HuH-7 (cell line): ENCODE data around the gene CHFR.
"Not testable (repeated sequence)": the region's sequence is repeated elsewhere in the genome, so short reads cannot be mapped to it uniquely, and the experiment has no call there.

Source experiments
- DNase-seq: peaks from one replicate; pipeline ENCODE4 v3.0.0; 2011; ENCODE audit warnings: low spot score

CHFR gene

DNA sequence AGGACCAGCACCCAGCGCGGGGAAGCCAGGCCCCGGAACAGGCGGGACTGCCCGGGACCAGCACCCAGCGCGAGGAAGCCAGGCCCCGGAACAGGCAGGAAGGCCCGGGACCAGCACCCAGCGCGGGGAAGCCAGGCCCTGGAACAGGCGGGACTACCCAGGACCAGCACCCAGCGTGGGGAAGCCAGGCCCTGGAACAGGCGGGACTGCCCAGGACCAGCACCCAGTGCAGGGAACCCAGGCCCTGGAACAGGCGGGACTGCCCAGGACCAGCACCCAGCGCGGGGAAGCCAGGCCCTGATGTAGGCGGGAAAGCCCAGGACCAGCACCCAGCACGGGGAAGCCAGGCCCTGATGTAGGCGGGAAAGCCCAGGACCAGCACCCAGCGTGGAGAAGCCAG, 12.8 kb downstream of the CHFR start:
- not testable (repeated sequence) for DNase-seq

DNA sequence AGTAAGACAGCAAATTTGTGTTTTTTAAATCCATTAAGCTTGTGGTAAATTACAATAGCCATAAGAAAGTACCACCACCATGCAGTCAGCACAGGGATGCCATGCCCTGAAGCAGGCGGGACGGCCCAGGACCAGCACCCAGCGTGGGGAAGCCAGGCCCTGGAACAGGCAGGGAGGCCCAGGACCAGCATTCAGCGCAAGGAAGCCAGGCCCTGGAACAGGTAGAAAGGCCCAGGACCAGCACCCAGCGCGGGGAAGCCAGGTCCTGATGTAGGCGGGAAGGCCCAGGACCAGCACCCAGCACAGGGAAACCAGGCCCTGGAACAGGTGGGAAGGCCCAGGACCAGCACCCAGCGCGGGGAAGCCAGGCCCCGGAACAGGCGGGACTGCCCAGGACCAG, 13.2 kb downstream of the CHFR start:
- no peak for DNase-seq

DNA sequence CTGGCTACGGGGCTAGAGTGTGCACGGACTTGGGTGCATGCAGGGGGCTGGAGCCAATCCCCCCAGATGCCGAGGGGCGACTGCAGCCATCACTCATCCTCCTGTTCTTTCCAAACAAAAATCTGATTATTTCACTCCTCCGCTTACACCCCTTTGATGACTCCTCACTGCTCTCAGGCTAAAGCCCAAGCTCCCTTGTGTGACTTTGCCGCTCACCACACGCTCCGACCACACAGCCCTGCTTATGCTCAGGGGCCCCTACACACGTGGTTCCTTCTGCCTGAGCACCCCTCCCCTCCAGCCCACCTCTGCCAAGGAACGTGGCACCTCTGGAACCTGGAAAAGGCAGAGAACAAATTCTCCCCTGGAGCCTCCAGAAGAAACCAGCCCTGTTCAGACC, 13.7 kb downstream of the CHFR start:
- no peak for DNase-seq

DNA sequence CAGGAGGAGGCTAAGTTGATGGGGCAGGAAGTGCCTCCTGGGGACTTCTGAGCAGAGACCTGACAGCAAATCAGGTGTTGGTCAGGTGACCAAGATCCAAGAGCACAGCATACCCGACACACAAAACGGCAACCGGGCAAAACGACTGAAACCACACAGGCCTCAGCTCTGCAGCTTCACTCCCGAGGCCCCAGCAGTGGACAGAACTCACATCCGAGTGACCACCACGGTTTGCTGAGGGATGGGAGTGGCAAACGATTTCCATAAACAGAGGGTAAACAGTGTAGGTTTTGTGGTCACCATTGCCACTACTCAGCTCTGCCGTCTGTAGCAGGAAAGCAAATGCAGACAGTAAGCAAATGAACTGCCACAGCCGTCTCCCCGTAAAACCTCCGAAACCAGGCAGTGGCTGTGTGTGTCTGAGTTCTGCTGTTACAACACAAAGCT, 14.4 kb downstream of the CHFR start:
- no peak for DNase-seq

DNA sequence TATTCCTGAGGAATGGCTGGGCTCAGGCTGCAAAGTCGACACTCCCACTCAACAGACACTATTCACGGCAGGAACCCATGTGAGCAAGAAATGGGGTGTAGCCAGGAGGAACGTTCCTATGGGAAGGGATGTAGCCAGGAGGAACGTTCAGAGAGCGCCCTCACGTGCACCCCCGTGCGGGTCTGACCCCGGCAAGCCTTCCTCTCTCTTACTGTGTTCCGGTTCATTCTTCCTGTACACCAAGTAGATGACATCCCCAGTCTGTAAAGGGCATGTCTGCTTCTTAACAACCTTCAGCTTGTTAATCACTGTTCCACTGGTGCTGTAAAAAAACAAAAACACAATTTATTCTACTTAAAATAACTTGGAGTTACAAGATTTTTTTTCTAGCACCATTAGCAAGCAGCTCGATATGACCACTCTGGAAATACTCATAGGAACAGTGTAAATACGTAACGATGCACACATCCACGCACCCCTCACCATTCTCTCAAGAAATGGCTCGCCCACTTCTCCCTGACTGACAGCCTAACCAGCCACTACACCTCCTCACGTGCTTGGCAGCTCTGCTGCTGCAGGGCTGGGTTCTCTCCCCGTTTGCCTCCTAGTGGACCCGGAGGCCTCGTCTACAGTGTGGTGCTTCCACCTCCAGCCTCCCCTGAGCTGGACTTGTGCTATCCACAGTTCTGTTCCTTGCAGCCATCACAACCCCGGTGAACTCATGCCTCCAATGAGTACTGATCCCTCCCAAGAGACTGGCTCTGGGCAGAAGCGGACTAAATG, 15.1 kb downstream of the CHFR start:
- DNase-seq, result no peak

DNA sequence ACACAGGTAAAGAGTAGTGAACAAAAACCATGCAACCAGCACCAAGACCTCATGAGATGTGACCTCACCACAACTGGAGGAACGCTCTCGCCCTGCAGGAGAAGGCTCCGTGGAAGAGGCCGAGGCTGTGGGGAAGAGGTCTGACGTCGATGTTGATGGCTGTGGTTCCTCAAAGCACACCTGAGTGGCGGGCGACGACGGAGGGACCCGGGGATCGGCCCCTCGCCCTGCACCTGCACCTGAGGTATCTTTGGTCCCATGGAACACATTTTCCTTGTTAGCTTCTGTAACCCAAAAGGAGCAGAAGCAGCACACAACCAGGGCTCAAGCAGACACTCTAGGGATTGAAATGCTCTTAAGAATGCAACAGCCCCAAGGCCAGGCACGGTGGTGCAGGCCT, 17.9 kb downstream of the CHFR start:
- no peak for DNase-seq

DNA sequence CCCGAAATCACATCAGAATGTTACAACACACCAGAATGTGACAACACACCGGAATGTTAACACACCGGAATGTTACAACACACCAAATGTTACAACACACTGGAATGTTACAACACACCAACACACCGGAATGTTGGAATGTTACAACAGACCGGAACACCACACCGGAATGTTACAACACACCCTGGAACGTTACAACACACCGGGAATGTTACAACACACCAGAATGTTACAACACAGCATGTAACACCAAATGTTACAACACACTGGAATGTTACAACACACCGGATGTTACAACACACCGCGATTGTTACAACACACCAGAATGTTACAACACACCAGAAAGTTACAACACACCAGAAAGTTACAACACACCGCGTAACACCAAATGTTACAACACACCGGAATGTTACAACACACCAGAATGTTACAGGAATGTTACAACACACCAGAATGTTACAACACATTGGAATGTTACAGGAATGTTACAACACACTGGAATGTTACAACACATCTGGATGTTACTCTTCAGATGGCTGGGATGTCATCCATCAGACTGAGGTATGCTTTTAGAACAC, 21.1 kb downstream of the CHFR start:
- no peak for DNase-seq

DNA sequence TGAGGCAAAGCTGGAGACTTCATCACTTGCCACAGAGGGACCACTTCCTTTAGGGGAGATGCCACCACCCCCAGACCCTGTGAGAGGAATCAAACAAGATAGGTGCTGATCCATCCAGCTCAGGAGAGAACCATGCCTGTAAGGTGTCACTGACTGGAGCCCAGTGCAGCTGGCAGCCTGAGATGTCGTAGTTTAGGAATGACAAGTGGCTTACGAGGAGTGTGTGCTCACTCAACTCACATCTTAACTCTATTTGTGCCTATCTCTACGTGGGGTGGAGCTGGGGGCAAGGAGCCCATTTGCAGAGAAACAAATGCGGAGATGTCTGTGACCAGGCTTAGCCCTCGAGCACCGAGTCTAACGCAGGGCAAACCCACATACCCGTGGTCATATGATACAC, 25.8 kb downstream of the CHFR start:
- no peak for DNase-seq

DNA sequence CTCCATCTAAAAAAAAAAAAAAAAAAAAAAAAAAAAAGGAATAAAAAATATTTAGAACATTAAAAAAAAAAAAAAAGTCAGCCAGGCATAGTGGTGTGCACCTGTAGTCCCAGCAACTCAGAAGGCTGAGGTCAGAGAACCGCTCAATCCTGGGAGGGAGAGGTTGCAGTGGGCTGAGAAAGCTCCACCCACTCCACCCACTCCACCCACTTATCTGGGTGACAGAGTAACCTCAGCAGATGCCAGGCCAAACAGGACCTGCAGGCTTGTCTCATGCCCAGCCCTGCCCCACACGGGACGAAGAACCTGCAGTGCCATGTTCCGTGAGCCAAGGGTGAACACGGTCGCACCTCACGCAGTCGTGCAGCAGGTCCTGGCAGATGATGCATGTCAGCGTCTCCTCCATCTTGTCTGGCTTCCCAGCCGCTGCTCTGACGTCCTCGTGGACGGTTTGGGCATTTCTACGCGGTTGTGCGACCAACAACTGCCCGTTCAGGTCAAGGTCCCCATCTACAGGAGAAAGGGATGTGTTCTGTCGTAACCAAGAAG, 28.6 kb downstream of the CHFR start:
- no peak for DNase-seq

DNA sequence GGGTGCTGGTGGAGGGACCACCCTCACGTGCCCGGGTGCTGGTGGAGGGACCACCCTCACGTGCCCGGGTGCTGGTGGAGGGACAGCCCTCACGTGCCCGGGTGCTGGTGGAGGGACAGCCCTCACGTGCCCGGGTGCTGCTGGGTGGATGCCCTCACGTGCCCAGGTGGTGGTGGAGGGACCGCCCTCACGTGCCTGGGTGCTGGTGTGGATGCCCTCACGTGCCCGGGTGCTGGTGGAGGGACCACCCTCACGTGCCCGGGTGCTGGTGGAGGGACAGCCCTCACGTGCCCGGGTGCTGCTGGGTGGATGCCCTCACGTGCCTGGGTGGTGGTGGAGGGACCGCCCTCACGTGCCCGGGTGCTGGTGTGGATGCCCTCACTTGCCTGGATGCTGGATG, 30.4 kb downstream of the CHFR start:
- not testable (repeated sequence) for DNase-seq

DNA sequence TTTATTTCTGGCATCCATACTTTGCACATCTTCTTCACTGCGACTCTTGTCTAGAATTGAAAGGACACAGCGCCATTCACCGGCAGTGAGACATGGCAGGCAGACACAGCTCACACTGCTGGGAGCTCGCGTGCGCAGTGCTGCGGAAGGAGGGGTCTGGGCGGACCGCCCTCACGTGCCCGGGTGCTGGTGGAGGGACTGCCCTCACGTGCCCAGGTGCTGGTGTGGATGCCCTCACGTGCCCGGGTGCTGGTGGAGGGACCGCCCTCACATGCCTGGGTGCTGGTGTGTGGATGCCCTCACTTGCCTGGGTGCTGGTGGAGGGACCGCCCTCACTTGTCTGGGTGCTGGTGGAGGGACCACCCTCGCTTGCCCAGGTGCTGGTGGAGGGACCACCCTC, 30.8 kb downstream of the CHFR start:
- DNase-seq, result no peak

DNA sequence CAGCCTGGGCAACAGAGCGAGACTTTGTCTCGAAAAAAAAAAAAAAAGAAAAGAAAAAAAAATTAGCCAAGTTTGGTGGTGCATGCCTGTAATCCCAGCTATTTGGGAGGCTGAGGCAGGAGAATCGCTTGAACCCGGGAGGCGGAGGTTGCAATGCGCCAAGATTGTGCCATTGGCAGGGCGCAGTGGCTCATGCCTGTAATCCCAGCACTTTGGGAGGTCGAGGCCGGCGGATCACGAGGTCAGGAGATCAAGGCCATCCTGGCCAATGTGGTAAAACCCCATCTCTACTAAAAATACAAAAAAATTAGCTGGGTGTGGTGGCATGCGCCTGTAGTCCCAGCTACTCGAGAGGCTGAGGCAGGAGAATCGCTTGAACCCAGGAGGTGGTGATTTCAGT, 32.2 kb downstream of the CHFR start:
- DNase-seq, result not testable (repeated sequence)

DNA sequence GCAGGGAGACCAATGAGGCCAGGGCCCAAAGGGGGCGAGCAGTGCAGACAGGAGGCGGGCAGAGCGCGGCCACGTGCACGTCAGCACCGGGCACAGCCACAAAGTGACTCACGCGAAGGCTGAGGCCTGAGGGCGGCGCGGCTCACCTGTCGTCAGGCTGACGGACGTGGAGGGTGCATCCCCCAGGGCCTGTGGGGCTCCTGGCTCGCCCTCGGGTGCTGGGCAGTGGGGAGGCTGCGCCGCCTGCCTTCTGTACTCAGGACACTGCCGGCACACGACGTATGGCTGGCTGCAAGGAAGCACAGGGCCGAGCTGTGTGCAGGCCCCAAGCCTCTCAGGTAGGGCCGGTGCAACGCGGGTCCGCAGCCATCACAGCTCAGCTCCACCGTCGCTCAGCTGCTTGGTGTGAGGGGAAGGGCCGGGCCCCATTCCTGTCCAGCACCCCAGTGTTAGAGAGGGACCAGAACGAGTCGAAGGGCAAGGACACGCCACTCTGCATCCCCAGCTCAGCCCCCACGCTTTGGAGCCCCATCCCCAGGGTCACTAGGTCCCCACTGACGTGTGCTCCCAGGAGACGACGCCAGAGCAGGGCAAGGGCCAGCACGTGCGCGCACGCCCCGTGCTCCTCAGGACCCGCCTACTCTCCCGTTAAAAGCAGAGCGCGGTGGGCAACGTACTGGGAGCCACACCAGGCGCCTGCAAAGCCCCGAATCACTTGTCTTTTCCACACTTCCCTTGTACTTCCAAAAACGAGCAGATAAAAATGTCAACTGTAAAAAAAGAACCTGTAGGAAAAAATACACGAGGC, 33.9 kb downstream of the CHFR start:
- no peak for DNase-seq

DNA sequence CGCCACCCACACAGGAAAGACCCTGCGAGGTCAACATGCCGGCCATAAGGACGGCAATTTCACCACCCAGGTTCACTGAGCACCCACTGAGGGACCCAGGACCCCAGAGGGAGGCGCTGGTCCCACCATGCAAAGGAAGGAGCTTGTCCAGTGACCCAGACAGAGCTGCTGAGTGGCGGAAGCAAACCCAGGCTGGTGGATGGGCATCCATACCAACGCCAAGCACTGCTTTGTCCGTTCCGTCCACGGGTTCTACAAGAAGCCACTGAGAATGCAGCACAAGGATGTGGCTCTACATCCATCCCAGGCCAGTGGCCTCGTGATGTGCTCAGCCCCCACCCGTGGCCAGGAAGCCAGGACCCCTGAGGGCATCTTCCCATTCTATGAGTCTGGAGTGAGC, 34.9 kb downstream of the CHFR start:
- no peak for DNase-seq

DNA sequence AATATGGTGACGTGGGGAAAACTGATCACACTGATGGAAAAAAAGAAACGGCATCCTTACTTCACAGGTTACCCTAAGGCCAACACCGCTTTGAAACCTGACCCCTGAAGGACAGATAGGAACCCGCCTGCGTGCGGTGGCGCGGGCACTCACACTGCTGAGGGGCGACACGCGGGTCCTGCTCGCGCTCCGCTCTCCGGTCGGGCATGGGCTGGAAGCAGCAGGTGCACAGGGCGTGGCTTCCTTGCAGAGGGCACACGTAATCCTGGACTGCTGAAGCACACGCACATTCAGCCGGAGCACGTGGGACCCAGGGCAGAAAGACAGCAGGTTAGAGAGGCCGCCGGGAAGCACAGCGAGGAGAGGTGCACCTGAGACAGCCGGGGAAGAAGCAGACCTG, 35.9 kb downstream of the CHFR start:
- DNase-seq, result no peak

DNA sequence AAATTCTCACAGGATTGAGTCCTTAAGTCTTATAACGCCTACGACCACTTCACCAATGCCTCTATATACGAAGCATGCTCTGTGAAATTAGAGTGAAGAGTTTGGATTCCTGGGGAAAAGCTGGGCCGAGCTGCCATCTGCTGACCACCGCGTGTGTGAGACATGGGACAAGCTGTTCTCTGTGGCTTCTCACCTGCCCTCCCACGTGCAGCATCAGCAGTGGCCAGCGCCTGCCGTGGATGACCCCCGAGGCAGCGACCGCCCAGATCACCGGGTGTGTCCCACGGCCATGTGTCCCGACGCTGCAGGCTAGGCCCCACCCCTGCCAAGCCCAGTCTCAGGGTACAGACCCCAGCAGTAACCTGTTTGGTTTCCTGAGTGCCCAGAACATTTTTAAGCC, 37.1 kb downstream of the CHFR start:
- DNase-seq, result no peak

DNA sequence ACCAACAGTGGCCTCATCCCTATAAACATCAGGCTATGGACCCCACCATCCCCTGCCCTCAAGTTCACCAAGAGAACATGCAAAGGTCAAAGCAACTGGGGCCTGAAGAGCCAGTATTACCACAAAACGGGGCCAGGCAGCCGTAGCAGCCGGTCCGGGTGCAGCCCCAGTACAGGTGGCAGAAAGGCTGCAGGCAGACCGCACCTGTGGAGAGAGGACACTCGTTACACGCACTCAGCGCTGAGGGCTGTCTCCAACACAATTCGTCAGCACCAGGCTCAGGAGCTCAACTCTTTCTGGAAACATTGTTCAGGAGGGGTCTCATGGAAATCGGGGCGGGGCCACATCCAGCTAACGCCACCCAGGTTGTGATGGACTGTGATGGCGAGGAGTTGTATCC, 38.9 kb downstream of the CHFR start:
- DNase-seq, result no peak

DNA sequence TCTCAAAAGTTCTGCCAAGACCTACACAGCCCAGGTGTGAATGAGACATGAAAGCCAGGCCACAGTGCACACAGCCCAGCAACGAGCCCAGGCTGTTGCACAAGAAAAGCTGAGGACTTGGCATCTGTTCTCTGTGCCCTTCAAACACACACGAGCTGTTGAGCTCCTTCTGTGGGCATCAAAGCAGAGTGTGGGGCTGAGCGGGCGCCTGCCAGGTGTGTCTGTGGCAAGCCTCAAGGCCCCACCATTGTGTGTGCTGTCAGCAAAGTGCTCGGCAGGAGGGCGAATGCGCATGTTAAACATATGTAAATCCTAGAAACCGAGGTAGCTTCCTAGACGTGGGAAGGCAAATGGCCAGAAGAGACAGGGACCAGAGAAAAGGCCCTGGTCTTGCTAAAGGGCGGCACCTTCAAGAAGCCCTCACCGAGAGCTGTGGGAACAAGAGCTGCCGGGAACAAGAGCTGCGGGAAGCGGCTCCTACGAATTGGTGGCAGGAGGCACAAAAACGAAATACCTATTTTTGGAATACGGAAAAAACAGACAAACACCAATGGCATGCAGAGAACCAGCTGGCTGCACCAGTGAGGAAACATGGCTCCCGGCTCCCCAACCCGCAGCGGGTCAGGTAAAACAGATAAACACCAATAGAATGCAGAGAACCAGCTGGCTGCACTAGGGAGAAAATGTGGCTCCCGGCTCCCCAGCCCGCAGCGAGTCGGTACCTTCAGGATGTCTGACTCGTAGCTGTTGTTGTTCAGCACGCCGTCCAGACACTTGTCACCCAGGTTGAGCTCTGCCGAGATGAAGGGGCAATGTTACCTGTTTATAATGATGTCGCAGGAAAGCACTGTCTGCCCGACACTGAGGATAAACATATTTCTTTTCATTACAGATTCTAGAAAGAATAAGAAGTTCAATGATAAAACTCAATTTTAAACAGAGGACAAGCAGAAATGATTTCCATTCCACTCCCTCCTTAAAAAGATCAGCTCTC, 39.7 kb downstream of the CHFR start:
- DNase-seq, result no peak

DNA sequence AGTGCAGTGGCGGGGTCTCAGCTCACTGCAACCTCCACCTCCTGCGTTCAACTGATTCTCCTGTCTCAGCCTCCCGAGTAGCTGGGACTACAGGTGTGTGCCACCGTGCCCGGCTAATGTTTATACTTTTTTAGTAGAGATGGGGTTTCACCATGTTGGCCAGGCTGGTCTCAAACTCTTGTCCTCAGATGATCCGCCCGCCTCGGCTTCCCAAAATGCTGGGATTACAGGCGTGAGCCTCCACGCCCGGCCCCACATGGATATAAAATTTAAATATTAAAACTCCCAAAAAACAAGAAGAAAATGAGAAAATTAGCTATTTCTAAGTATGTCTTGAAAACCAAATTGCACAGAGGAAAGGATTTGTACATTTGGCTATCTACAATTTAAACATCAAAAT, 42.7 kb downstream of the CHFR start:
- not testable (repeated sequence) for DNase-seq

DNA sequence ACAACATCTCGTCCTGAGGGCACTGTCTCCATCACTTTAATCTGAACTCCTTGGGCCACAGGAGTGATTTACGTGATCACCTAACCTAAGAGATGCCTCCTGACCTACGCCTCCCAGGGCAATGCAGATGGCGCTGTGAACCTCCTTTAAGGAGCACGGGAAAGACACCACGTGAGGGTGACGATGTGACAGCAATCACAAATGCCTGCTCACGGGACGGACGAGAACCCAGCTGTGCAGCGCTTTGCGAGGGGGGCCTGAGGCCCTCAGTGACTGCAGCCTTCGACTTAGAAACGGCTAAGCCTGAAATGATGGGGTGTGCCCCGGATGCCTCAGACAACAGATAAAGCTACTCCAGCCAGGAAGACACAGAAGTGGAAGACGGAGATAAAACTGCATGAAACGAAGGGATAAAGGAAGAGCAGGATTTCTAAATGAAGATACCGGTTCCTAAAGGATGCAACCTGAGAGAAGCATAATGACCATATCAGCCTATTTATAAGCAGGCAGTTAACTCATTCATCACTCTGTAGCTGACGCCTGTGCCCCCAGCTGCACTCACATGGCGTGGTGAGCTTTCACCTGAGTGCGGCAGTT, 44.9 kb downstream of the CHFR start:
- no peak for DNase-seq

DNA sequence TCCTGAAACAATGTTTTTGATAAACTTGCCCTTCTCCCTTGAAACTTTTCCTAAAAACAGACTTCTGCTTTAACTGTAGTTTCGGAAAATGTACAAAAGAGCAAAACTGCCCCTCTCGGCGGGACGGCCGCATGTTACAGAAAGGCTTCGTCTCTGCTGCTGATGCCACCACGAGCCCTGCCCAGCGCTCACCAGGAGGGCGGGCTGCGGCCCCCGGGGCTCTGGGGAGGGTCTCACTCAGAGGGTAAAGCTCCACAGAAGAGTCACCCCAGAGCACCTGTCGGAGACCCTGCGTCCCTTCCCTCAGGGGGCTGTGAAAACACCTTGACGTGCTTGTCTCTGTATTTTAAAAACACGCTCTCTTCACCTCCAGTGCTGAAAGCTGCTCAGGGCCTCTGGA, 46.3 kb downstream of the CHFR start:
- no peak for DNase-seq
